HFFc6 (cell line): ENCODE measurements around the gene PRG2. TPM values are rescaled to one million over a fixed set of nuclear protein-coding genes. Genes with fewer than 3 reads are reported as not detected.

Experiments used
- DNase-seq: peaks from one replicate; pipeline ENCODE4 v3.0.0-alpha.2; 2018
- H3K27ac Mint-ChIP-seq: 2 replicates; pipeline ENCODE4 v1.8.0; 2020; ENCODE audit warnings: mild to moderate bottlenecking, mixed read lengths
- H3K27me3 Mint-ChIP-seq: 2 replicates; pipeline ENCODE4 v1.8.0; 2021; ENCODE audit warnings: mild to moderate bottlenecking, moderate library complexity, mixed read lengths; ENCODE audit not compliant: insufficient read depth
- H3K36me3 Mint-ChIP-seq: 2 replicates; pipeline ENCODE4 v1.8.0; 2021; ENCODE audit warnings: low read depth, mixed read lengths
- H3K4me1 Mint-ChIP-seq: 2 replicates; pipeline ENCODE4 v1.8.0; 2020; ENCODE audit warnings: low read depth, mixed read lengths
- H3K4me3 Mint-ChIP-seq: 2 replicates; pipeline ENCODE4 v1.8.0; 2020; ENCODE audit warnings: mild to moderate bottlenecking, moderate library complexity, mixed read lengths
- H3K9me3 Mint-ChIP-seq: 2 replicates; pipeline ENCODE4 v1.8.0; 2020; ENCODE audit warnings: mild to moderate bottlenecking, mixed read lengths
- total RNA-seq, 6 experiments: library from RNA; stranded (reverse); fragmentation: NEBNext Ultra II Directional; extraction: Animal tissue kit (Norgen Biotek cat#: 25700); gene quantifications; 2 replicates in 1 of 6; 3 replicates in 5 of 6; pipeline ENCODE4 v1.2.3, GENCODE V29; 2021
- TF ChIP-seq, protein P1 (sequence below): fragments of 200-600 bp; sonication (generic); IDR thresholded peaks from 2 replicates; pipeline ENCODE4 v1.5.0; 2021; ENCODE audit warnings: antibody characterized with exemption, mild to moderate bottlenecking

PRG2 gene
- total RNA-seq, 6 experiments from 2014 or later: not detected

DNA sequence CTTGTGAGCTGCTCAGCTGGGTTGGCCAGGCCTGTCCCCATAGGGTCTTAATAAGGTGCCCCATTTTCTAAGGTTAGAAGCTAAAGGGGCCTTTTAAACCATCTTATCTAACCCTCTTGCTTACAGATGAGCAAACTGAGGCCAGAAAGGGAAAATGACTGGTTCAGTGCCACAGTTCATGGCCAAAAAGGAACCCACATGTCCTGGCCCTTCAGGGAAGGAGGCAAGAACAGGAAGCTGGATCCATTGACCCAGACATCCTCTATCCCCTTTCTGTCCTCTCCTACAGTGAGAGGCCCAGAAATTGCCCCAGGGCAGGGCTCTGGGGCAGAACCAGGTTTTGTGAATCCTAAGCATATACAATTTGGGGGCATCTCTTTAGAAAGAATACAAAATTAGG lies 19.5 kb downstream of the PRG2 start:
- TF ChIP-seq, protein P1, sequence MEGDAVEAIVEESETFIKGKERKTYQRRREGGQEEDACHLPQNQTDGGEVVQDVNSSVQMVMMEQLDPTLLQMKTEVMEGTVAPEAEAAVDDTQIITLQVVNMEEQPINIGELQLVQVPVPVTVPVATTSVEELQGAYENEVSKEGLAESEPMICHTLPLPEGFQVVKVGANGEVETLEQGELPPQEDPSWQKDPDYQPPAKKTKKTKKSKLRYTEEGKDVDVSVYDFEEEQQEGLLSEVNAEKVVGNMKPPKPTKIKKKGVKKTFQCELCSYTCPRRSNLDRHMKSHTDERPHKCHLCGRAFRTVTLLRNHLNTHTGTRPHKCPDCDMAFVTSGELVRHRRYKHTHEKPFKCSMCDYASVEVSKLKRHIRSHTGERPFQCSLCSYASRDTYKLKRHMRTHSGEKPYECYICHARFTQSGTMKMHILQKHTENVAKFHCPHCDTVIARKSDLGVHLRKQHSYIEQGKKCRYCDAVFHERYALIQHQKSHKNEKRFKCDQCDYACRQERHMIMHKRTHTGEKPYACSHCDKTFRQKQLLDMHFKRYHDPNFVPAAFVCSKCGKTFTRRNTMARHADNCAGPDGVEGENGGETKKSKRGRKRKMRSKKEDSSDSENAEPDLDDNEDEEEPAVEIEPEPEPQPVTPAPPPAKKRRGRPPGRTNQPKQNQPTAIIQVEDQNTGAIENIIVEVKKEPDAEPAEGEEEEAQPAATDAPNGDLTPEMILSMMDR: no peak
- H3K27me3 Mint-ChIP-seq: peaks cover 1% of the 10 kb centered on the region
- no peak for DNase-seq
- H3K4me3 Mint-ChIP-seq: no peak overlapping the region
- no peak overlapping the region; the same call in 1 of the 2 replicates for H3K27ac Mint-ChIP-seq
- no peaks in the 10 kb centered on the region for H3K36me3 Mint-ChIP-seq
- peaks cover 18% of the 10 kb centered on the region for H3K4me1 Mint-ChIP-seq
- H3K9me3 Mint-ChIP-seq: no peaks in the 10 kb centered on the region

DNA sequence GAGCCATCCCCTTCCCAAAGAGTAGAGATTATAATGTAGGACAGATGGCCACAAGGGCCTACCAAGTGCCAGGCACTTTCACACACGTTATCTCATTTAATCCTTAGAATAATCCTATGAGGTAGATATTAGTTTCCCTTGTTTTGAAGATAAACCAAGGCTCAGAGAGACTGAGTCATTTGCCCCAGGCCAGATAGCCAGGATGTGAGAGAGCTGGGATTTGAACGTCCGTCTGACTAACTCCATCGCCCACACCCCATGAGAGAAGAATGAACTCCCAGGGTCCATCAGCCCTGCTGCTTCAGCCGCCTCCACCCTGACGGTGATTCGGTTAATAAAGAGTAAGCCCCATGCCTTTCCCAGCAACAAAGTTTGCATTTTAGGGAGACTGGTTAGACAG lies 20.2 kb downstream of the PRG2 start:
- Mint-ChIP-seq H3K36me3 (no peaks in the 10 kb centered on the region), H3K27me3 (peaks cover 5% of the 10 kb centered on the region), H3K9me3 (no peaks in the 10 kb centered on the region), H3K4me1 (peaks cover 18% of the 10 kb centered on the region), H3K4me3 (peak overlapping the region; percentile 10; the same call in 1 of the 2 replicates), H3K27ac (peak overlapping the region; percentile 67)
- peak; percentile 77 for DNase-seq
- TF ChIP-seq, protein P1: no peak

DNA sequence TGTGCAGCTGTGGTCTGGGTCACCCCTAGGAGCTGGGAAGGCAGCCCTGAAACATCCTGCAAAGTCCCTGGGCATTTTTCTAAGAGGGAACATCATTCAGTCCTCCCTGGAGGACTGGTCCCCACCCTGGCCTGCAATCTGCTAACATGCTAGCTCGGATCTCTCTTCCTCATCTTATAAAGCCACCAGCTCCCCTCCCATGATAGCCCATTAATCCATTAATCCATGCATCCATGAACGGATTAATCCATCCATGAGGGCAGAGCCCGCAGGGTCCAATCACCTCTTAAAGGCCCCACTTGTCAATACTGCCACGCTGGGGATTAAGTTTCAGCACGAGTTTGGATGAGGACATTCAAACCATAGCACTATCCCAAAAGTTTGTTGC lies 21.6 kb downstream of the PRG2 start:
- Mint-ChIP-seq H3K9me3 (no peaks in the 10 kb centered on the region), H3K4me1 (peaks cover 18% of the 10 kb centered on the region), H3K27me3 (peaks cover 14% of the 10 kb centered on the region), H3K4me3 (no peak overlapping the region), H3K27ac (no peak overlapping the region), H3K36me3 (no peaks in the 10 kb centered on the region)
- TF ChIP-seq, protein P1: no peak
- DNase-seq: no peak

DNA sequence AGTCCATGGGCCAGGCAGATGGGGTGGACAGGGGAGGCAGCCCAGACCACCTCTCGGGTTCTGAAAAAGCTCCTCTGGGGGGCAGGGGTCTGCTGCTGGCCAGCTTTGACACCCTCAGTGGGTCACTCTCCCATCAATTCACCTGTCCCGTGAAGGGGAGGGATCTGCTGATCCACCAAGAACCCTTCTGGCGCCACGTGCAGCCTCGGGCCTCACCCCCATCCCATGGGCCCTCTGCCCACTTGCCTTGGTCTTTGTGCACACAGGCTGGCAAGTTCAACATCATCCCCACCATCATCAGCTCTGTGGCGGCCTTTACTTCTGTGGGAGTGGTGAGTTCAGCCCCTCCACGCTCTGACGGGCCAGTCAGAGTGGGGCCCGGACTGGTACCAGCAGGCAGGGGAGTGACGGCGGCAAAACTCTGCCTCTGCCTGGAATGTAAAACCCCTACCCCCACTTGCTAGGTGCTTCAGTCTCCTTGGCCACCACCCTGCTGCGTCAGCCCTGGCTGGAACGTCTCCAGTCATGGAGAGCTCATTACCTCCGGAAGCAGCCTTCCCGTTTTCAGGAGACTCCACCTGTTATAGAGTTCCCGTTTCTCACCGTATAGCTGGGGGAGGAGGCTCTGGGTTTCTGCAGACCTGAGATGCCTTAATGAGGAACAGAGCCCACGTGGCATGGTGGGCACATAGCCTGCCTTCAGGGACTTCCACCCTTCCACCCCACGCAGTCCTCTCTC lies 22.2 kb downstream of the PRG2 start:
- H3K9me3 Mint-ChIP-seq: no peaks in the 10 kb centered on the region
- H3K4me3 Mint-ChIP-seq: no peak overlapping the region
- peaks cover 18% of the 10 kb centered on the region for H3K4me1 Mint-ChIP-seq
- no peak for DNase-seq
- H3K27ac Mint-ChIP-seq: no peak overlapping the region
- peaks cover 18% of the 10 kb centered on the region for H3K27me3 Mint-ChIP-seq
- no peaks in the 10 kb centered on the region for H3K36me3 Mint-ChIP-seq
- TF ChIP-seq, protein P1: no peak

DNA sequence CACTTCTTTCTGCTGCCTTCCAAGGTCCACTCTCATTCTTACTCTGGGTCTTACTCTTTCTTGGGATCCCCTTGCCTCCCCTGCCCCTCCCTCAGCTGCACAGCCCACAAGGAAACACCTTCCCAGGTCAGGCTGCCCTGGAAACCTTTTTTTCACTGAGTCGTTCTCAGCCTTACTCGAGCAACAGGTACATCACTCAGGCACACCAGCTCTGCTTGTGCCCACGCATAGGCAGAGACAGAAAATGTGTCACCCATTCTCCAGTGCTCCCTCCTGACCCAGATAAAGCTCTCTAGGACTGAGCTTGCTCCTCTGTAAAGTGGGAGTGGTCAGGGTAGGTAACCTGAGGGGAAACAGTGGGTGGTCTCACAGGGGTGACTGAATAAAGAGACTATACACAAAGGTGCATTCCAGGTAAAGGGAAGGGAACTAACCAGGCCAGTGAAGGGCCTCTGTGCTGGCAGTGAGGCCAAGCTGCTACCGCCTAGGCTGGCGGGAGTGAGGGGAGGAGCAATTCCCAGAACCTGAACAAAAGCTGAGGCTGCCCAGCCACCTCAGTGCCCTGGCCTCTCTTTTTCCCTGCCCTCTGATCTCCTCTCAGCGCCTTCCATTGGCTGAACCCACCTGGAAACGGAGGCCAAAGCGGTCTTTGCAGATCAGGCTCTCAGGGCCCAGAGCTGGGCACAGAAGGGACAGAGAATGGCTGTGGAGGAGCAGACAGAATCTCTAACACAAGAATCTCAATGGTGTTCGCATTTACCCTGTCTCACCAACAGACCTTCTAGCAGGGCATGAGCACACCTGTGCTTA lies 25.4 kb downstream of the PRG2 start:
- TF ChIP-seq, protein P1: no peak
- H3K9me3 Mint-ChIP-seq: no peaks in the 10 kb centered on the region
- no peak overlapping the region for H3K4me3 Mint-ChIP-seq
- peaks cover 6% of the 10 kb centered on the region for H3K4me1 Mint-ChIP-seq
- no peak overlapping the region for H3K27ac Mint-ChIP-seq
- DNase-seq: no peak
- peaks cover 32% of the 10 kb centered on the region for H3K27me3 Mint-ChIP-seq
- H3K36me3 Mint-ChIP-seq: no peaks in the 10 kb centered on the region
